GM19395 (cell line): ENCODE measurements around the gene ANKRD60.

Experiments used
- ATAC-seq: cut with Tn5 transposase; IDR thresholded peaks from one replicate; pipeline ENCODE4 v1.9.1; 2021; ENCODE audit warnings: mild to moderate bottlenecking, moderate library complexity; ENCODE audit not compliant: unreplicated experiment

ANKRD60 gene

GRCh38 chr20:58167759-58168158 is 60.7 kb downstream of the ANKRD60 start:
- no peak for ATAC-seq
